GM23338 (cell line): ENCODE measurements around the gene ZNF469. TPM values are rescaled to one million over a fixed set of nuclear protein-coding genes. Genes with fewer than 3 reads are reported as not detected.

Experiments
- ATAC-seq: fragments of 200-7000 bp; cut with Tn5 transposase; 3 replicates; pipeline ENCODE4 v1.9.1; 2020
- DNase-seq: peaks from one replicate; pipeline ENCODE4 v3.0.0-alpha.2; 2015; ENCODE audit warnings: low spot score
- H2AFZ ChIP-seq: fragments of 200-600 bp; sonication (generic); 2 replicates; pipeline ENCODE4 v1.8.0; 2016; ENCODE audit warnings: antibody characterized with exemption, mild to moderate bottlenecking, moderate library complexity
- H3F3A ChIP-seq: fragments of 200-600 bp; sonication (generic); replicated peaks from 2 replicates; pipeline ENCODE4 v1.8.0; 2017; ENCODE audit warnings: antibody characterized with exemption, mixed run types, low read depth
- H3K27ac ChIP-seq: fragments of 200-600 bp; sonication (generic); 2 replicates; pipeline ENCODE4 v1.6.1; 2016; ENCODE audit warnings: low read depth
- H3K27me3 ChIP-seq: fragments of 200-600 bp; sonication (generic); 2 replicates; pipeline ENCODE4 v1.8.0; 2016; ENCODE audit warnings: mild to moderate bottlenecking, mixed run types, moderate library complexity; ENCODE audit not compliant: insufficient read depth
- H3K36me3 ChIP-seq: fragments of 200-600 bp; sonication (generic); 2 replicates; pipeline ENCODE4 v1.8.0; 2016; ENCODE audit warnings: mild to moderate bottlenecking; ENCODE audit not compliant: insufficient read depth
- H3K4me1 ChIP-seq: fragments of 200-600 bp; sonication (generic); 2 replicates; pipeline ENCODE4 v1.8.0; 2016; ENCODE audit warnings: mild to moderate bottlenecking, moderate library complexity; ENCODE audit not compliant: insufficient read depth
- H3K4me2 ChIP-seq: fragments of 200-600 bp; sonication (generic); 2 replicates; pipeline ENCODE4 v1.7.1; 2017; ENCODE audit warnings: mixed run types
- H3K4me3 ChIP-seq: fragments of 200-600 bp; sonication (generic); 2 replicates; pipeline ENCODE4 v1.6.1; 2016; ENCODE audit warnings: mixed run types
- H3K79me2 ChIP-seq: fragments of 200-600 bp; sonication (generic); replicated peaks from 2 replicates; pipeline ENCODE4 v1.8.0; 2017; ENCODE audit warnings: mild to moderate bottlenecking; ENCODE audit not compliant: insufficient read depth
- H3K9me2 ChIP-seq: fragments of 200-600 bp; sonication (generic); 2 replicates; pipeline ENCODE4 v1.8.0; 2017; ENCODE audit not compliant: insufficient read depth
- H4K20me1 ChIP-seq: fragments of 200-600 bp; sonication (generic); replicated peaks from 2 replicates; pipeline ENCODE4 v1.8.0; 2017; ENCODE audit warnings: mild to moderate bottlenecking; ENCODE audit not compliant: insufficient read depth
- H3K27ac Mint-ChIP-seq: 2 replicates; pipeline ENCODE4 v1.8.0; 2020; ENCODE audit warnings: inconsistent platforms, mild to moderate bottlenecking, moderate library complexity, mixed read lengths
- H3K27me3 Mint-ChIP-seq: 3 replicates; pipeline ENCODE4 v1.8.0; 2022; ENCODE audit warnings: low read depth, mild to moderate bottlenecking, moderate library complexity, mixed read lengths, inconsistent platforms; ENCODE audit not compliant: insufficient read depth, poor library complexity
- H3K36me3 Mint-ChIP-seq: 3 replicates; pipeline ENCODE4 v1.8.0; 2021; ENCODE audit warnings: low read depth, mild to moderate bottlenecking, inconsistent platforms, moderate library complexity, mixed read lengths
- H3K4me1 Mint-ChIP-seq: 3 replicates; pipeline ENCODE4 v1.8.0; 2020; ENCODE audit warnings: mild to moderate bottlenecking, inconsistent platforms, mixed read lengths
- H3K4me3 Mint-ChIP-seq: 3 replicates; pipeline ENCODE4 v1.8.0; 2021; ENCODE audit warnings: moderate library complexity, mild to moderate bottlenecking, inconsistent platforms, mixed read lengths
- H3K9me3 Mint-ChIP-seq: 3 replicates; pipeline ENCODE4 v1.8.0; 2020; ENCODE audit warnings: moderate library complexity, mild to moderate bottlenecking, inconsistent platforms, mixed read lengths
- CREB1 ChIP-seq: fragments of 250-450 bp; sonication (Bioruptor Pico); IDR thresholded peaks from 2 replicates; pipeline ENCODE4 v1.5.0; 2020; ENCODE audit warnings: low read depth, mild to moderate bottlenecking, moderate library complexity
- EZH2 ChIP-seq: fragments of 200-600 bp; sonication (generic); IDR thresholded peaks from one replicate; pipeline ENCODE4 v1.8.0; 2017; ENCODE audit warnings: antibody characterized with exemption, mild to moderate bottlenecking, low read depth; ENCODE audit not compliant: unreplicated experiment
- EZH2phosphoT487 ChIP-seq: fragments of 200-600 bp; sonication (generic); IDR thresholded peaks from one replicate; pipeline ENCODE4 v1.8.1; 2018; ENCODE audit warnings: antibody characterized with exemption; ENCODE audit not compliant: unreplicated experiment
- JUNB ChIP-seq: IDR thresholded peaks from one replicate; pipeline ENCODE4 v1.6.1; 2016; ENCODE audit warnings: antibody characterized with exemption; ENCODE audit not compliant: unreplicated experiment
- NANOG ChIP-seq: IDR thresholded peaks from 2 replicates; pipeline ENCODE4 v1.6.1; 2016; ENCODE audit warnings: antibody characterized with exemption, borderline replicate concordance
- POLR2AphosphoS5 ChIP-seq: IDR thresholded peaks from 2 replicates; pipeline ENCODE4 v1.6.1; 2016; ENCODE audit warnings: antibody characterized with exemption, low read depth
- STAT1 ChIP-seq: IDR thresholded peaks from one replicate; pipeline ENCODE4 v1.6.1; 2016; ENCODE audit warnings: antibody characterized with exemption; ENCODE audit not compliant: unreplicated experiment
- ZNF114 ChIP-seq: fragments of 250-450 bp; sonication (Bioruptor Pico); IDR thresholded peaks from 2 replicates; pipeline ENCODE4 v1.5.0; 2020; ENCODE audit warnings: mild to moderate bottlenecking, moderate library complexity
- ZNF331 ChIP-seq: fragments of 250-450 bp; sonication (Bioruptor Pico); IDR thresholded peaks from 2 replicates; pipeline ENCODE4 v1.5.0; 2020; ENCODE audit warnings: low read depth, mild to moderate bottlenecking, moderate library complexity
- polyA plus RNA-seq: library from polyadenylated mRNA; unstranded; fragments of >200 nt; fragmentation: Nextera tagmentation; extraction: Ambion mirVana; gene quantifications from 2 replicates; pipeline ENCODE4 v1.2.1, GENCODE V29; 2016
- total RNA-seq: library from RNA; depleted of rRNA; stranded (reverse); fragments of >200 nt; shearing (Covaris generic); gene quantifications from 2 replicates; pipeline ENCODE4 v1.2.3, GENCODE V29; 2014
- TF ChIP-seq, protein P1 (sequence below), 2 experiments: fragments of 200-600 bp in 1 of 2; sonication (generic) in 1 of 2; conservative IDR thresholded peaks; 2 replicates each; pipeline versions ENCODE4 v1.5.1 to v1.6.1; 2016 to 2017; ENCODE audit warnings: antibody characterized with exemption in 2 of 2, low read depth in 2 of 2, mild to moderate bottlenecking in 2 of 2, moderate library complexity in 1 of 2
- TF ChIP-seq, protein P2 (sequence below): IDR thresholded peaks from one replicate; pipeline ENCODE4 v1.6.1; 2018; ENCODE audit warnings: antibody characterized with exemption; ENCODE audit not compliant: unreplicated experiment
- TF ChIP-seq, protein P3 (sequence below): IDR thresholded peaks from 2 replicates; pipeline ENCODE4 v1.6.1; 2016; ENCODE audit warnings: antibody characterized with exemption
- TF ChIP-seq, protein P4 (sequence below): fragments of 250-450 bp; sonication (Bioruptor Pico); IDR thresholded peaks from 2 replicates; pipeline ENCODE4 v1.5.0; 2020; ENCODE audit warnings: mild to moderate bottlenecking, moderate library complexity

ZNF469 gene
- total and polyA plus RNA-seq, 2 experiments from 2014 or later, result 0.23 to 1.9 TPM

DNA sequence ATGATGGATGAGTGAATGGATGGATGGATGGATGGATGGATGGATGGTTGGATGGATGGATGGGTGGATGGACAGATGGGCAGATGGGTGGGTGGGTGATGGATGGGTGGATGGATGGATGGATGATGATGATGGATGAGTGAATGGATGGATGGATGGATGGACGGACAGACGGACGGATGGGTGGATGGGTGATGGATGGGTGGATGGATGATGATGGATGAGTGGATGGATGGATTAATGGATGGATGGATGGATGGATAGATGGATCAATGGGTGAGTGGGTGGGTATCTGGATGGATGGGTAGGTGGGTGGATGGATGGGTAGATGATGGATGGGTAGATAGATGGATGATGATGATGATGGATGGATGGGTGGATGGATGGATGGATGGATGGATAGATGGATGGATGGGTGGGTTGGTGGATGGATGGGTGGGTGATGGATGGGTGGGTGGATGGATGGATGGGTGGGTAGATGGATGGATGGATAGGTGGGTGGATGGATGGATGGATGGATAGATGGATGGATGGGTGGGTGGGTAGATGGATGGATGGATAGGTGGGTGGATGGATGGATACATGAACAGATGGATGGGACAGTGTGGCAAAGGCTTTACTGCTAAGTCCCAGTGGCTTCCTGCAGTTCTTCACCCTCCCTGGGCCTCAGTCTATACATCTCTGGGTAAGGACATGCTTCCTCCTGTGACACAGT, 40.1 kb downstream of the ZNF469 start:
- H3K27me3 Mint-ChIP-seq, result peaks cover 6% of the 10 kb centered on the region
- no peaks in the 10 kb centered on the region for H3K36me3 Mint-ChIP-seq
- no peaks in the 10 kb centered on the region for H3F3A ChIP-seq
- no peak overlapping the region for H3K4me3 Mint-ChIP-seq
- H2AFZ ChIP-seq, result no peak overlapping the region
- DNase-seq (no peak), ATAC-seq (no peak)
- no peaks in the 10 kb centered on the region for H3K36me3 ChIP-seq
- TF ChIP-seq, protein P1, sequence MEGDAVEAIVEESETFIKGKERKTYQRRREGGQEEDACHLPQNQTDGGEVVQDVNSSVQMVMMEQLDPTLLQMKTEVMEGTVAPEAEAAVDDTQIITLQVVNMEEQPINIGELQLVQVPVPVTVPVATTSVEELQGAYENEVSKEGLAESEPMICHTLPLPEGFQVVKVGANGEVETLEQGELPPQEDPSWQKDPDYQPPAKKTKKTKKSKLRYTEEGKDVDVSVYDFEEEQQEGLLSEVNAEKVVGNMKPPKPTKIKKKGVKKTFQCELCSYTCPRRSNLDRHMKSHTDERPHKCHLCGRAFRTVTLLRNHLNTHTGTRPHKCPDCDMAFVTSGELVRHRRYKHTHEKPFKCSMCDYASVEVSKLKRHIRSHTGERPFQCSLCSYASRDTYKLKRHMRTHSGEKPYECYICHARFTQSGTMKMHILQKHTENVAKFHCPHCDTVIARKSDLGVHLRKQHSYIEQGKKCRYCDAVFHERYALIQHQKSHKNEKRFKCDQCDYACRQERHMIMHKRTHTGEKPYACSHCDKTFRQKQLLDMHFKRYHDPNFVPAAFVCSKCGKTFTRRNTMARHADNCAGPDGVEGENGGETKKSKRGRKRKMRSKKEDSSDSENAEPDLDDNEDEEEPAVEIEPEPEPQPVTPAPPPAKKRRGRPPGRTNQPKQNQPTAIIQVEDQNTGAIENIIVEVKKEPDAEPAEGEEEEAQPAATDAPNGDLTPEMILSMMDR (conservative IDR thresholded peaks at IDR 0.05; ENCODE audit: low read depth in 2 of 2), result no peak
- TF ChIP-seq ZNF114 (no peak), POLR2AphosphoS5 (no peak), CREB1 (no peak), STAT1 (no peak), EZH2 (no peak), NANOG (no peak), ZNF331 (no peak), JUNB (no peak), EZH2phosphoT487 (no peak)
- TF ChIP-seq, protein P2, sequence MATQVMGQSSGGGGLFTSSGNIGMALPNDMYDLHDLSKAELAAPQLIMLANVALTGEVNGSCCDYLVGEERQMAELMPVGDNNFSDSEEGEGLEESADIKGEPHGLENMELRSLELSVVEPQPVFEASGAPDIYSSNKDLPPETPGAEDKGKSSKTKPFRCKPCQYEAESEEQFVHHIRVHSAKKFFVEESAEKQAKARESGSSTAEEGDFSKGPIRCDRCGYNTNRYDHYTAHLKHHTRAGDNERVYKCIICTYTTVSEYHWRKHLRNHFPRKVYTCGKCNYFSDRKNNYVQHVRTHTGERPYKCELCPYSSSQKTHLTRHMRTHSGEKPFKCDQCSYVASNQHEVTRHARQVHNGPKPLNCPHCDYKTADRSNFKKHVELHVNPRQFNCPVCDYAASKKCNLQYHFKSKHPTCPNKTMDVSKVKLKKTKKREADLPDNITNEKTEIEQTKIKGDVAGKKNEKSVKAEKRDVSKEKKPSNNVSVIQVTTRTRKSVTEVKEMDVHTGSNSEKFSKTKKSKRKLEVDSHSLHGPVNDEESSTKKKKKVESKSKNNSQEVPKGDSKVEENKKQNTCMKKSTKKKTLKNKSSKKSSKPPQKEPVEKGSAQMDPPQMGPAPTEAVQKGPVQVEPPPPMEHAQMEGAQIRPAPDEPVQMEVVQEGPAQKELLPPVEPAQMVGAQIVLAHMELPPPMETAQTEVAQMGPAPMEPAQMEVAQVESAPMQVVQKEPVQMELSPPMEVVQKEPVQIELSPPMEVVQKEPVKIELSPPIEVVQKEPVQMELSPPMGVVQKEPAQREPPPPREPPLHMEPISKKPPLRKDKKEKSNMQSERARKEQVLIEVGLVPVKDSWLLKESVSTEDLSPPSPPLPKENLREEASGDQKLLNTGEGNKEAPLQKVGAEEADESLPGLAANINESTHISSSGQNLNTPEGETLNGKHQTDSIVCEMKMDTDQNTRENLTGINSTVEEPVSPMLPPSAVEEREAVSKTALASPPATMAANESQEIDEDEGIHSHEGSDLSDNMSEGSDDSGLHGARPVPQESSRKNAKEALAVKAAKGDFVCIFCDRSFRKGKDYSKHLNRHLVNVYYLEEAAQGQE, result no peak
- TF ChIP-seq, protein P3, sequence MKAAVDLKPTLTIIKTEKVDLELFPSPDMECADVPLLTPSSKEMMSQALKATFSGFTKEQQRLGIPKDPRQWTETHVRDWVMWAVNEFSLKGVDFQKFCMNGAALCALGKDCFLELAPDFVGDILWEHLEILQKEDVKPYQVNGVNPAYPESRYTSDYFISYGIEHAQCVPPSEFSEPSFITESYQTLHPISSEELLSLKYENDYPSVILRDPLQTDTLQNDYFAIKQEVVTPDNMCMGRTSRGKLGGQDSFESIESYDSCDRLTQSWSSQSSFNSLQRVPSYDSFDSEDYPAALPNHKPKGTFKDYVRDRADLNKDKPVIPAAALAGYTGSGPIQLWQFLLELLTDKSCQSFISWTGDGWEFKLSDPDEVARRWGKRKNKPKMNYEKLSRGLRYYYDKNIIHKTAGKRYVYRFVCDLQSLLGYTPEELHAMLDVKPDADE, result no peak
- TF ChIP-seq, protein P4, sequence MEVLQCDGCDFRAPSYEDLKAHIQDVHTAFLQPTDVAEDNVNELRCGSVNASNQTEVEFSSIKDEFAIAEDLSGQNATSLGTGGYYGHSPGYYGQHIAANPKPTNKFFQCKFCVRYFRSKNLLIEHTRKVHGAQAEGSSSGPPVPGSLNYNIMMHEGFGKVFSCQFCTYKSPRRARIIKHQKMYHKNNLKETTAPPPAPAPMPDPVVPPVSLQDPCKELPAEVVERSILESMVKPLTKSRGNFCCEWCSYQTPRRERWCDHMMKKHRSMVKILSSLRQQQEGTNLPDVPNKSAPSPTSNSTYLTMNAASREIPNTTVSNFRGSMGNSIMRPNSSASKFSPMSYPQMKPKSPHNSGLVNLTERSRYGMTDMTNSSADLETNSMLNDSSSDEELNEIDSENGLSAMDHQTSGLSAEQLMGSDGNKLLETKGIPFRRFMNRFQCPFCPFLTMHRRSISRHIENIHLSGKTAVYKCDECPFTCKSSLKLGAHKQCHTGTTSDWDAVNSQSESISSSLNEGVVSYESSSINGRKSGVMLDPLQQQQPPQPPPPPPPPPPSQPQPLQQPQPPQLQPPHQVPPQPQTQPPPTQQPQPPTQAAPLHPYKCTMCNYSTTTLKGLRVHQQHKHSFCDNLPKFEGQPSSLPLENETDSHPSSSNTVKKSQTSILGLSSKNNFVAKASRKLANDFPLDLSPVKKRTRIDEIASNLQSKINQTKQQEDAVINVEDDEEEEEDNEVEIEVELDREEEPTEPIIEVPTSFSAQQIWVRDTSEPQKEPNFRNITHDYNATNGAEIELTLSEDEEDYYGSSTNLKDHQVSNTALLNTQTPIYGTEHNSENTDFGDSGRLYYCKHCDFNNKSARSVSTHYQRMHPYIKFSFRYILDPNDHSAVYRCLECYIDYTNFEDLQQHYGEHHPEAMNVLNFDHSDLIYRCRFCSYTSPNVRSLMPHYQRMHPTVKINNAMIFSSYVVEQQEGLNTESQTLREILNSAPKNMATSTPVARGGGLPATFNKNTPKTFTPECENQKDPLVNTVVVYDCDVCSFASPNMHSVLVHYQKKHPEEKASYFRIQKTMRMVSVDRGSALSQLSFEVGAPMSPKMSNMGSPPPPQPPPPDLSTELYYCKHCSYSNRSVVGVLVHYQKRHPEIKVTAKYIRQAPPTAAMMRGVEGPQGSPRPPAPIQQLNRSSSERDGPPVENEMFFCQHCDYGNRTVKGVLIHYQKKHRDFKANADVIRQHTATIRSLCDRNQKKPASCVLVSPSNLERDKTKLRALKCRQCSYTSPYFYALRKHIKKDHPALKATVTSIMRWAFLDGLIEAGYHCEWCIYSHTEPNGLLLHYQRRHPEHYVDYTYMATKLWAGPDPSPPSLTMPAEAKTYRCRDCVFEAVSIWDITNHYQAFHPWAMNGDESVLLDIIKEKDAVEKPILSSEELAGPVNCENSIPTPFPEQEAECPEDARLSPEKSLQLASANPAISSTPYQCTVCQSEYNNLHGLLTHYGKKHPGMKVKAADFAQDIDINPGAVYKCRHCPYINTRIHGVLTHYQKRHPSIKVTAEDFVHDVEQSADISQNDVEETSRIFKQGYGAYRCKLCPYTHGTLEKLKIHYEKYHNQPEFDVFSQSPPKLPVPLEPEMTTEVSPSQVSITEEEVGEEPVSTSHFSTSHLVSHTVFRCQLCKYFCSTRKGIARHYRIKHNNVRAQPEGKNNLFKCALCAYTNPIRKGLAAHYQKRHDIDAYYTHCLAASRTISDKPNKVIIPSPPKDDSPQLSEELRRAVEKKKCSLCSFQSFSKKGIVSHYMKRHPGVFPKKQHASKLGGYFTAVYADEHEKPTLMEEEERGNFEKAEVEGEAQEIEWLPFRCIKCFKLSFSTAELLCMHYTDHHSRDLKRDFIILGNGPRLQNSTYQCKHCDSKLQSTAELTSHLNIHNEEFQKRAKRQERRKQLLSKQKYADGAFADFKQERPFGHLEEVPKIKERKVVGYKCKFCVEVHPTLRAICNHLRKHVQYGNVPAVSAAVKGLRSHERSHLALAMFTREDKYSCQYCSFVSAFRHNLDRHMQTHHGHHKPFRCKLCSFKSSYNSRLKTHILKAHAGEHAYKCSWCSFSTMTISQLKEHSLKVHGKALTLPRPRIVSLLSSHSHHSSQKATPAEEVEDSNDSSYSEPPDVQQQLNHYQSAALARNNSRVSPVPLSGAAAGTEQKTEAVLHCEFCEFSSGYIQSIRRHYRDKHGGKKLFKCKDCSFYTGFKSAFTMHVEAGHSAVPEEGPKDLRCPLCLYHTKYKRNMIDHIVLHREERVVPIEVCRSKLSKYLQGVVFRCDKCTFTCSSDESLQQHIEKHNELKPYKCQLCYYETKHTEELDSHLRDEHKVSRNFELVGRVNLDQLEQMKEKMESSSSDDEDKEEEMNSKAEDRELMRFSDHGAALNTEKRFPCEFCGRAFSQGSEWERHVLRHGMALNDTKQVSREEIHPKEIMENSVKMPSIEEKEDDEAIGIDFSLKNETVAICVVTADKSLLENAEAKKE, result no peak
- H3K4me3 ChIP-seq, result no peak overlapping the region
- H4K20me1 ChIP-seq, result no peaks in the 10 kb centered on the region
- no peaks in the 10 kb centered on the region; the same call in 2 of the 3 replicates for H3K9me3 Mint-ChIP-seq
- H3K27ac Mint-ChIP-seq, result no peak overlapping the region
- H3K9me2 ChIP-seq, result no peaks in the 10 kb centered on the region
- no peak overlapping the region for H3K4me2 ChIP-seq
- no peak overlapping the region for H3K27ac ChIP-seq
- no peaks in the 10 kb centered on the region for H3K79me2 ChIP-seq
- H3K4me1 ChIP-seq, result no peaks in the 10 kb centered on the region
- no peaks in the 10 kb centered on the region for H3K27me3 ChIP-seq
- no peaks in the 10 kb centered on the region for H3K4me1 Mint-ChIP-seq
